HCT116 (cell line): Measurements from ENCODE around the gene RAET1E. TPM values are rescaled to one million over a fixed set of nuclear protein-coding genes. Genes with fewer than 3 reads are reported as not detected.

Source experiments
- ATAC-seq: fragments of 200-7000 bp; cut with Tn5 transposase; 2 replicates; pipeline ENCODE4 v1.9.1; 2020; ENCODE audit warnings: mild to moderate bottlenecking, moderate library complexity
- BruUV-seq: library from RNA; stranded (reverse); fragments of 400-500 nt; replicated peaks from 2 replicates; lab custom pipeline; 2021; lab: Mats Ljungman, UMichigan
- CTCF ChIA-PET: fragments of 300-600 bp; sonication (Branson Sonifier 250); formaldehyde crosslinking; loops from one replicate; lab custom pipeline; 2021; ENCODE audit warnings: antibody characterized with exemption; lab: Charles Lee
- POLR2A ChIA-PET: fragments of 300-600, 350-600 bp; sonication (Branson Sonifier 250); formaldehyde crosslinking; loops from one replicate; lab custom pipeline; 2021; ENCODE audit warnings: antibody characterized with exemption; lab: Charles Lee
- RAD21 ChIA-PET, 2 experiments: fragments of 300-600 bp; sonication (Branson Sonifier 250); formaldehyde crosslinking; loops; one replicate each; lab custom pipeline; 2023; ENCODE audit warnings: low total read pairs in 2 of 2; ENCODE audit not compliant: uncharacterized antibody in 2 of 2, unreplicated experiment in 2 of 2, low non-redundant PET in 1 of 2; lab: Charles Lee
- DNase-seq: peaks from one replicate; pipeline ENCODE4 v3.0.0-alpha.2; 2010; ENCODE audit warnings: low read depth, low spot score
- H2AFZ ChIP-seq: fragments of 200-600 bp; shearing (Covaris generic), sonication (generic); 2 replicates; pipeline ENCODE4 v1.6.1; 2017; ENCODE audit warnings: low read depth, mixed run types, mixed read lengths, antibody characterized with exemption, low read length; ENCODE audit not compliant: poor library complexity, severe bottlenecking
- H3K27ac ChIP-seq: 2 replicates; pipeline ENCODE4 v1.5.1; 2012; ENCODE audit warnings: low read depth, low read length
- H3K27me3 ChIP-seq: fragments of 200-600 bp; sonication (generic); 2 replicates; pipeline ENCODE4 v1.6.1; 2016; ENCODE audit warnings: mixed run types, low read length, mixed read lengths; ENCODE audit not compliant: insufficient read depth
- H3K36me3 ChIP-seq, 2 experiments: fragments of 200-500 bp in 1 of 2; fragments of 200-600 bp in 1 of 2; sonication (Bioruptor generic) in 1 of 2; sonication (generic) in 1 of 2; 2 replicates each; pipeline versions ENCODE4 v1.5.1 to v1.6.1; 2014 to 2016; ENCODE audit warnings: low read length in 2 of 2, inconsistent platforms in 1 of 2, mixed read lengths in 1 of 2, mixed run types in 1 of 2; ENCODE audit not compliant: insufficient read depth in 2 of 2, control insufficient read depth in 1 of 2
- H3K4me1 ChIP-seq, 2 experiments: fragments of 200-600 bp in 1 of 2; sonication (generic) in 1 of 2; 2 replicates each; pipeline versions ENCODE4 v1.5.1 to v1.6.1; 2012 to 2017; ENCODE audit warnings: low read length in 2 of 2, inconsistent platforms in 1 of 2, mild to moderate bottlenecking in 1 of 2, mixed read lengths in 1 of 2, mixed run types in 1 of 2, moderate library complexity in 1 of 2; ENCODE audit not compliant: insufficient read depth in 2 of 2, control insufficient read depth in 1 of 2
- H3K4me2 ChIP-seq: fragments of 200-600 bp; sonication (generic); 2 replicates; pipeline ENCODE4 v1.6.1; 2017; ENCODE audit warnings: mixed run types, low read length, mixed read lengths
- H3K4me3 ChIP-seq, 2 experiments: fragments of 200-600 bp in 1 of 2; sonication (generic) in 1 of 2; replicated peaks in 1 of 2; 2 replicates each; pipeline ENCODE4 v1.5.1; 2011 to 2016; ENCODE audit warnings: low read length in 2 of 2, control low read depth in 1 of 2, low read depth in 1 of 2, mild to moderate bottlenecking in 1 of 2, mixed read lengths in 1 of 2, mixed run types in 1 of 2
- H3K79me2 ChIP-seq: fragments of 200-600 bp; sonication (generic); 2 replicates; pipeline ENCODE4 v1.6.1; 2017; ENCODE audit warnings: mild to moderate bottlenecking, mixed run types, low read length, moderate library complexity, mixed read lengths; ENCODE audit not compliant: insufficient read depth
- H3K9ac ChIP-seq: fragments of 200-600 bp; sonication (generic); 2 replicates; pipeline ENCODE4 v1.6.1; 2016; ENCODE audit warnings: low read length, mixed read lengths
- H3K9me2 ChIP-seq: fragments of 200-600 bp; sonication (generic), shearing (Covaris generic); 2 replicates; pipeline ENCODE4 v1.6.1; 2017; ENCODE audit warnings: mixed run types, mild to moderate bottlenecking, moderate library complexity; ENCODE audit not compliant: insufficient read depth
- H3K9me3 ChIP-seq, 2 experiments: fragments of 200-500 bp in 1 of 2; fragments of 200-600 bp in 1 of 2; sonication (Bioruptor generic) in 1 of 2; sonication (generic) in 1 of 2; 2 replicates each; pipeline ENCODE4 v1.6.1; 2014 to 2017; ENCODE audit warnings: low read length in 2 of 2, mixed read lengths in 2 of 2, inconsistent platforms in 1 of 2, low read depth in 1 of 2, mild to moderate bottlenecking in 1 of 2, mixed run types in 1 of 2, moderate library complexity in 1 of 2; ENCODE audit not compliant: control insufficient read depth in 1 of 2, insufficient read depth in 1 of 2
- H4K20me1 ChIP-seq: fragments of 200-600 bp; sonication (generic), shearing (Covaris generic); 2 replicates; pipeline ENCODE4 v1.6.1; 2017; ENCODE audit warnings: mixed run types, mild to moderate bottlenecking, moderate library complexity; ENCODE audit not compliant: insufficient read depth
- ELF1 ChIP-seq: IDR thresholded peaks from 2 replicates; pipeline ENCODE4 v1.6.1; 2012; ENCODE audit warnings: low read depth, borderline replicate concordance
- intact Hi-C: fragments of 100-400 bp; cut with micrococcal nuclease; formaldehyde crosslinking; loops from 2 replicates; pipeline ENCODE4 v1.10.0; 2022
- total RNA-seq: library from RNA; stranded (reverse); gene quantifications from one replicate; pipeline ENCODE4 v1.2.1, GENCODE V29; 2021; ENCODE audit not compliant: unreplicated experiment
- TF ChIP-seq, protein P1 (sequence below): IDR thresholded peaks from 2 replicates; pipeline ENCODE4 v1.6.1; 2012; ENCODE audit warnings: low read depth
- TF ChIP-seq, protein P2 (sequence below), 3 experiments: fragments of 200-600 bp in 1 of 3; sonication (generic) in 1 of 3; IDR thresholded peaks in 2 of 3; conservative IDR thresholded peaks in 1 of 3; 2 replicates each; pipeline ENCODE4 v1.5.1; 2012 to 2017; ENCODE audit warnings: low read depth in 2 of 3, low read length in 2 of 3, antibody characterized with exemption in 1 of 3, borderline replicate concordance in 1 of 3, control low read depth in 1 of 3, mild to moderate bottlenecking in 1 of 3, mixed read lengths in 1 of 3, mixed run types in 1 of 3, moderate library complexity in 1 of 3; ENCODE audit not compliant: insufficient read depth in 1 of 3

RAET1E gene
- total RNA-seq, 1 experiment from 2014 or later = 3.9 TPM

GRCh38 chr6:149940672-149940982 lies 42.7 kb upstream of the RAET1E start:
- Histone ChIP-seq H3K4me1 (peaks cover 2 to 11% of the 10 kb centered on the region in 2 experiments; a peak in 2 of 4 replicates), H3K27me3 (no peaks in the 10 kb centered on the region), H3K4me3 (no peak overlapping the region), H4K20me1 (no peaks in the 10 kb centered on the region), H2AFZ (no peak overlapping the region), H3K4me2 (no peak overlapping the region), H3K9me3 (no peaks in the 10 kb centered on the region), H3K27ac (no peak overlapping the region), H3K9me2 (no peaks in the 10 kb centered on the region), H3K36me3 (no peaks in the 10 kb centered on the region), H3K79me2 (no peaks in the 10 kb centered on the region), H3K9ac (no peak overlapping the region)
- ChIA-PET RAD21 (interaction anchor here in 1 of 2 experiments (0.6 kb wide), 1 partner anchor 376 kb away, joined by 3 read pairs; no protein-coding TSS in a partner anchor), CTCF (no interaction called here), POLR2A (no interaction called here)
- ATAC-seq (no peak), DNase-seq (no peak)
- intact Hi-C loops = no loop called here
- no TSS peak for BruUV-seq
- TF ChIP-seq, protein P1, sequence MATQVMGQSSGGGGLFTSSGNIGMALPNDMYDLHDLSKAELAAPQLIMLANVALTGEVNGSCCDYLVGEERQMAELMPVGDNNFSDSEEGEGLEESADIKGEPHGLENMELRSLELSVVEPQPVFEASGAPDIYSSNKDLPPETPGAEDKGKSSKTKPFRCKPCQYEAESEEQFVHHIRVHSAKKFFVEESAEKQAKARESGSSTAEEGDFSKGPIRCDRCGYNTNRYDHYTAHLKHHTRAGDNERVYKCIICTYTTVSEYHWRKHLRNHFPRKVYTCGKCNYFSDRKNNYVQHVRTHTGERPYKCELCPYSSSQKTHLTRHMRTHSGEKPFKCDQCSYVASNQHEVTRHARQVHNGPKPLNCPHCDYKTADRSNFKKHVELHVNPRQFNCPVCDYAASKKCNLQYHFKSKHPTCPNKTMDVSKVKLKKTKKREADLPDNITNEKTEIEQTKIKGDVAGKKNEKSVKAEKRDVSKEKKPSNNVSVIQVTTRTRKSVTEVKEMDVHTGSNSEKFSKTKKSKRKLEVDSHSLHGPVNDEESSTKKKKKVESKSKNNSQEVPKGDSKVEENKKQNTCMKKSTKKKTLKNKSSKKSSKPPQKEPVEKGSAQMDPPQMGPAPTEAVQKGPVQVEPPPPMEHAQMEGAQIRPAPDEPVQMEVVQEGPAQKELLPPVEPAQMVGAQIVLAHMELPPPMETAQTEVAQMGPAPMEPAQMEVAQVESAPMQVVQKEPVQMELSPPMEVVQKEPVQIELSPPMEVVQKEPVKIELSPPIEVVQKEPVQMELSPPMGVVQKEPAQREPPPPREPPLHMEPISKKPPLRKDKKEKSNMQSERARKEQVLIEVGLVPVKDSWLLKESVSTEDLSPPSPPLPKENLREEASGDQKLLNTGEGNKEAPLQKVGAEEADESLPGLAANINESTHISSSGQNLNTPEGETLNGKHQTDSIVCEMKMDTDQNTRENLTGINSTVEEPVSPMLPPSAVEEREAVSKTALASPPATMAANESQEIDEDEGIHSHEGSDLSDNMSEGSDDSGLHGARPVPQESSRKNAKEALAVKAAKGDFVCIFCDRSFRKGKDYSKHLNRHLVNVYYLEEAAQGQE = no peak
- no peak for TF ChIP-seq ELF1
- TF ChIP-seq, protein P2, sequence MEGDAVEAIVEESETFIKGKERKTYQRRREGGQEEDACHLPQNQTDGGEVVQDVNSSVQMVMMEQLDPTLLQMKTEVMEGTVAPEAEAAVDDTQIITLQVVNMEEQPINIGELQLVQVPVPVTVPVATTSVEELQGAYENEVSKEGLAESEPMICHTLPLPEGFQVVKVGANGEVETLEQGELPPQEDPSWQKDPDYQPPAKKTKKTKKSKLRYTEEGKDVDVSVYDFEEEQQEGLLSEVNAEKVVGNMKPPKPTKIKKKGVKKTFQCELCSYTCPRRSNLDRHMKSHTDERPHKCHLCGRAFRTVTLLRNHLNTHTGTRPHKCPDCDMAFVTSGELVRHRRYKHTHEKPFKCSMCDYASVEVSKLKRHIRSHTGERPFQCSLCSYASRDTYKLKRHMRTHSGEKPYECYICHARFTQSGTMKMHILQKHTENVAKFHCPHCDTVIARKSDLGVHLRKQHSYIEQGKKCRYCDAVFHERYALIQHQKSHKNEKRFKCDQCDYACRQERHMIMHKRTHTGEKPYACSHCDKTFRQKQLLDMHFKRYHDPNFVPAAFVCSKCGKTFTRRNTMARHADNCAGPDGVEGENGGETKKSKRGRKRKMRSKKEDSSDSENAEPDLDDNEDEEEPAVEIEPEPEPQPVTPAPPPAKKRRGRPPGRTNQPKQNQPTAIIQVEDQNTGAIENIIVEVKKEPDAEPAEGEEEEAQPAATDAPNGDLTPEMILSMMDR (IDR thresholded peaks at IDR 0.05 in 2 of 3, conservative IDR thresholded peaks at IDR 0.05 in 1 of 3; ENCODE audit: borderline replicate concordance in 1 of 3, insufficient read depth in 1 of 3, low read depth in 2 of 3, low read length in 2 of 3) = no peak
